ENCODE measurements around the gene KCNQ1.

- TF ChIP-seq POLR2A (IDR thresholded peaks at IDR 0.05; ENCODE audit: low read length): no peak
- TF ChIP-seq GATA1 (IDR thresholded peaks at IDR 0.05; ENCODE audit: low read depth, low read length): no peak
Measured at GRCh38 chr11:2409611-2410468, 35.0 kb upstream of the KCNQ1 start.
